WERI-Rb-1 (cell line): Measurements from ENCODE around the gene KRTAP3-2.

Source experiments
- DNase-seq: peaks from one replicate; pipeline ENCODE4 v3.0.0-alpha.2; 2020
- H3K27ac ChIP-seq: fragments of 250-450 bp; sonication (Bioruptor Pico); 2 replicates; pipeline ENCODE4 v1.5.1; 2020; ENCODE audit warnings: mild to moderate bottlenecking, moderate library complexity
- H3K27me3 ChIP-seq: fragments of 250-450 bp; sonication (Bioruptor Pico); 2 replicates; pipeline ENCODE4 v1.5.1; 2021; ENCODE audit warnings: mild to moderate bottlenecking, low read depth, moderate library complexity; ENCODE audit not compliant: insufficient read depth, severe bottlenecking
- H3K36me3 ChIP-seq: fragments of 250-450 bp; sonication (Bioruptor Pico); 2 replicates; pipeline ENCODE4 v1.5.1; 2020; ENCODE audit warnings: mild to moderate bottlenecking, moderate library complexity
- H3K4me3 ChIP-seq: 2 replicates; pipeline ENCODE4 v1.5.1; 2011; ENCODE audit warnings: low read depth, mild to moderate bottlenecking, control low read depth, low read length
- H3K9me3 ChIP-seq: fragments of 250-450 bp; sonication (Bioruptor Pico); 2 replicates; pipeline ENCODE4 v1.5.1; 2021; ENCODE audit warnings: mild to moderate bottlenecking, moderate library complexity; ENCODE audit not compliant: severe bottlenecking
- TF ChIP-seq, protein P1 (sequence below): IDR thresholded peaks from 2 replicates; pipeline ENCODE4 v1.5.1; 2011; ENCODE audit warnings: low read depth, mild to moderate bottlenecking, control low read depth, inconsistent platforms, low read length

KRTAP3-2 gene

GRCh38 chr17:41029633-41030245 lies 30.0 kb upstream of the KRTAP3-2 start, which contains the start of gene KRTAP1-4:
KRTAP1-4 (minus strand) TSS chr17:41030195; CDS start chr17:41030078, 117 bp downstream.
- no peaks in the 10 kb centered on the region for H3K9me3 ChIP-seq
- no peaks in the 10 kb centered on the region for H3K36me3 ChIP-seq
- H3K4me3 ChIP-seq: no peak within 1 kb of the TSS
- no peak within 1 kb of the TSS for H3K27ac ChIP-seq
- no peaks in the 10 kb centered on the region for H3K27me3 ChIP-seq
- no peak for DNase-seq
- TF ChIP-seq, protein P1, sequence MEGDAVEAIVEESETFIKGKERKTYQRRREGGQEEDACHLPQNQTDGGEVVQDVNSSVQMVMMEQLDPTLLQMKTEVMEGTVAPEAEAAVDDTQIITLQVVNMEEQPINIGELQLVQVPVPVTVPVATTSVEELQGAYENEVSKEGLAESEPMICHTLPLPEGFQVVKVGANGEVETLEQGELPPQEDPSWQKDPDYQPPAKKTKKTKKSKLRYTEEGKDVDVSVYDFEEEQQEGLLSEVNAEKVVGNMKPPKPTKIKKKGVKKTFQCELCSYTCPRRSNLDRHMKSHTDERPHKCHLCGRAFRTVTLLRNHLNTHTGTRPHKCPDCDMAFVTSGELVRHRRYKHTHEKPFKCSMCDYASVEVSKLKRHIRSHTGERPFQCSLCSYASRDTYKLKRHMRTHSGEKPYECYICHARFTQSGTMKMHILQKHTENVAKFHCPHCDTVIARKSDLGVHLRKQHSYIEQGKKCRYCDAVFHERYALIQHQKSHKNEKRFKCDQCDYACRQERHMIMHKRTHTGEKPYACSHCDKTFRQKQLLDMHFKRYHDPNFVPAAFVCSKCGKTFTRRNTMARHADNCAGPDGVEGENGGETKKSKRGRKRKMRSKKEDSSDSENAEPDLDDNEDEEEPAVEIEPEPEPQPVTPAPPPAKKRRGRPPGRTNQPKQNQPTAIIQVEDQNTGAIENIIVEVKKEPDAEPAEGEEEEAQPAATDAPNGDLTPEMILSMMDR: no peak

- TF ChIP-seq, protein P1: no peak
- Histone ChIP-seq H3K27ac (no peak within 1 kb of the TSS), H3K4me3 (no peak within 1 kb of the TSS), H3K9me3 (no peaks in the 10 kb centered on the region), H3K36me3 (no peaks in the 10 kb centered on the region), H3K27me3 (no peaks in the 10 kb centered on the region)
- no peak for DNase-seq
These were observed 27.2 kb upstream of the KRTAP3-2 start, which contains the start of gene KRTAP1-5 for GRCh38 chr17:41026715-41027471. KRTAP1-5 (minus strand) TSS chr17:41027208; CDS start chr17:41027155, 53 bp downstream.

DNA sequence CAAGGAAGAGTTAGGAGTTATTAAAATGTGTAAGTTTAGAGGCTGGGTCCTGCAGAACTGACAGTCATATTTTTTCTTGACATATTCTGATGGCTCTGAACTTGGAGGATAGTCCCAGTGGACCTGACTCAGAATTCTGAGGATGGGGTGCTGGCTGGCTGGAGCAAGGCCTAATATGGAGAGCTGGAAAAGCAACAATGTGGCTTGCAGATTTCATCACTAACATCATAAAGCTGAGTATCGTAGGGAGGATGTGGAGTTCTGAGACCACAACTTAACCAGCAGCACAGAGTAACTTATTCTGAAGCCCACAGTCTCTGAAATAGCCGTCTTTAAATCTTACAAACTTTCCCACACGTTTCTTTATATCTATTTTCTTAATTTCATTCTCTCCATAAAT lies 25.0 kb upstream of the KRTAP3-2 start:
- H3K27me3 ChIP-seq: no peaks in the 10 kb centered on the region
- no peak overlapping the region for H3K27ac ChIP-seq
- no peak for DNase-seq

DNA sequence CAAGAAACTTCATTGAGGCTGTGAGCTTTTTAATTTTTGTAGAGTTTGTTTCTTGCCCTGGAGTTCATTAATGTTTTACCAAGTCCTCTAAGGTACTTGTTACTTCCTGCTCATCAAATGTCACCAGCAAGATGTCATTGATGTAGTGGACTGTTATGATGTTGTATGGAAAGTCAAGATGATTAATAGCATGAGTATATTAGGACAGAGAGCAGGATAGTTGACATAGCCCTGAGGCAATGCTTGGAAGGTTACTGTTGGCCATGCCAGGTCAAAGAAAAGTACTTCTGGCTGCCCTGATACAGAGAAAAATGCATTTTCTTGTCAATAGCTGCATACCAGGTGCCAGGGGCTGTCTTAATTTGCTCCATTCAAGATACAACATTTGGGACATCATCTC lies 20.6 kb upstream of the KRTAP3-2 start:
- Histone ChIP-seq H3K9me3 (peaks cover 3% of the 10 kb centered on the region), H3K27ac (no peak overlapping the region), H3K36me3 (no peaks in the 10 kb centered on the region), H3K27me3 (no peaks in the 10 kb centered on the region), H3K4me3 (no peak overlapping the region)
- no peak for DNase-seq
- TF ChIP-seq, protein P1: no peak

More for the DNA sequence above, 25.0 kb upstream of the KRTAP3-2 start:
- H3K9me3 ChIP-seq: peaks cover 3% of the 10 kb centered on the region
- no peaks in the 10 kb centered on the region for H3K36me3 ChIP-seq
- TF ChIP-seq, protein P1: no peak
- H3K4me3 ChIP-seq: no peak overlapping the region

DNA sequence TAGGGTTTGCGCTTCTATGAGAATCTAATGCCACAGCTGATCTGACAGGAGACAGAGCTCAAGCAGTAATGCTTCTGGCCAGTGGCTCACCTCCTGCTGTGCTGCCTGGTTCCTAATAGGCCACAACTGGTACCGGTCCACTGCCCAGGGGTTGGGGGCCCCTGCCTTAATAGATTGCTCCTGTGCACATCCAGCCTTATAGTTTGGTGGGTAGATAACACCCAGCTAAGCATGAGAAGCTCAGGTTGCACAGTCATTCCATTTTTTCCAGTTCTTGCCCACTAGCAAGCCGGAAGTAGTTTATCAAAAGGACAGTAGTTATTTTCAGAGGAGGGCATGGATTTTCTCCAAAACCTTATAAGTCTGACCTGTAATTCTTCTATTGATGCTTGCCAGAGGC lies 19.7 kb upstream of the KRTAP3-2 start:
- Histone ChIP-seq H3K4me3 (no peak overlapping the region), H3K36me3 (no peaks in the 10 kb centered on the region), H3K27me3 (no peaks in the 10 kb centered on the region), H3K9me3 (peaks cover 3% of the 10 kb centered on the region), H3K27ac (no peak overlapping the region)
- DNase-seq: no peak
- TF ChIP-seq, protein P1: no peak
